H1 (cell line): Measurements from ENCODE around the gene C19orf47. TPM values are rescaled to one million over a fixed set of nuclear protein-coding genes. Genes with fewer than 3 reads are reported as not detected.

Experiments used
- CTCF ChIA-PET: fragments of 300-600 bp; sonication (Branson Sonifier 250); formaldehyde crosslinking; loops from one replicate; lab custom pipeline; 2021; ENCODE audit not compliant: partially characterized antibody; lab: Charles Lee
- POLR2A ChIA-PET: fragments of 300-600 bp; sonication (Branson Sonifier 250); formaldehyde crosslinking; loops from one replicate; lab custom pipeline; 2021; ENCODE audit warnings: inconsistent platforms; ENCODE audit not compliant: partially characterized antibody; lab: Charles Lee
- DNase-seq, 2 experiments: peaks; one replicate each; pipeline versions ENCODE4 v3.0.0 to v3.0.0-alpha.2; 2010 to 2022; ENCODE audit warnings: low spot score in 2 of 2, low read depth in 1 of 2, mixed read lengths in 1 of 2
- FAIRE-seq: peaks from 2 replicates; lab custom pipeline; 2011; peaks lifted over from hg19 to GRCh38; lab: Jason Lieb, UNC
- H2AFZ ChIP-seq: 2 replicates; pipeline ENCODE4 v1.8.1; 2012; ENCODE audit warnings: low read length, inconsistent platforms
- H2AK5ac ChIP-seq: 2 replicates; pipeline ENCODE4 v1.6.1; 2013; ENCODE audit warnings: low read depth, low read length
- H2BK120ac ChIP-seq: replicated peaks from 2 replicates; pipeline ENCODE3; 2013; ENCODE audit warnings: low read depth, low read length, inconsistent platforms
- H2BK12ac ChIP-seq: 2 replicates; pipeline ENCODE4 v1.6.1; 2013; ENCODE audit warnings: low read depth, low read length
- H2BK15ac ChIP-seq: 2 replicates; pipeline ENCODE4 v1.6.1; 2013; ENCODE audit warnings: low read length
- H2BK20ac ChIP-seq: 2 replicates; pipeline ENCODE4 v1.6.1; 2013; ENCODE audit warnings: low read length
- H2BK5ac ChIP-seq: 2 replicates; pipeline ENCODE4 v1.6.1; 2013; ENCODE audit warnings: low read depth, low read length
- H3K14ac ChIP-seq: 2 replicates; pipeline ENCODE4 v1.6.1; 2013; ENCODE audit warnings: inconsistent platforms; ENCODE audit not compliant: insufficient read length
- H3K18ac ChIP-seq: 2 replicates; pipeline ENCODE4 v1.6.1; 2013; ENCODE audit warnings: low read length; ENCODE audit errors: extremely low read depth
- H3K23ac ChIP-seq: 2 replicates; pipeline ENCODE4 v1.6.1; 2013; ENCODE audit warnings: inconsistent platforms; ENCODE audit not compliant: insufficient read length
- H3K23me2 ChIP-seq: 2 replicates; pipeline ENCODE4 v1.6.1; 2013; ENCODE audit warnings: low read depth, low read length
- H3K27ac ChIP-seq: 2 replicates; pipeline ENCODE4 v1.6.1; 2011; ENCODE audit warnings: low read depth, low read length, inconsistent platforms
- H3K27me3 ChIP-seq, 4 experiments: replicated peaks in 1 of 4; 1 replicate in 1 of 4; 2 replicates in 3 of 4; pipeline versions ENCODE4 v1.6.1 to v1.8.1; 2011 to 2013; ENCODE audit warnings: low read length in 3 of 4, mild to moderate bottlenecking in 3 of 4, inconsistent platforms in 2 of 4, mixed read lengths in 2 of 4, moderate library complexity in 1 of 4; ENCODE audit not compliant: control insufficient read depth in 3 of 4, insufficient read depth in 3 of 4; ENCODE audit errors: extremely low read depth in 1 of 4
- H3K36me3 ChIP-seq, 4 experiments: 2 replicates each; pipeline versions ENCODE4 v1.6.1 to v1.8.1; 2011 to 2013; ENCODE audit warnings: mild to moderate bottlenecking in 4 of 4, low read length in 3 of 4, moderate library complexity in 2 of 4, control low read depth in 1 of 4, inconsistent platforms in 1 of 4; ENCODE audit not compliant: insufficient read depth in 4 of 4, control insufficient read depth in 2 of 4
- H3K4ac ChIP-seq: replicated peaks from 2 replicates; pipeline ENCODE3; 2013; ENCODE audit warnings: low read length, low read depth, mixed read lengths, inconsistent platforms; ENCODE audit not compliant: insufficient read length
- H3K4me1 ChIP-seq, 4 experiments: replicated peaks in 1 of 4; 1 replicate in 1 of 4; 2 replicates in 3 of 4; pipeline versions ENCODE4 v1.6.1 to v1.8.1; 2011 to 2013; ENCODE audit warnings: low read length in 3 of 4, inconsistent platforms in 2 of 4, mixed read lengths in 1 of 4; ENCODE audit not compliant: insufficient read depth in 4 of 4, control insufficient read depth in 3 of 4
- H3K4me2 ChIP-seq, 2 experiments: 2 replicates each; pipeline versions ENCODE4 v1.6.1 to v1.8.1; 2011 to 2013; ENCODE audit warnings: low read depth in 2 of 2, low read length in 2 of 2, control low read depth in 1 of 2, inconsistent platforms in 1 of 2, mild to moderate bottlenecking in 1 of 2; ENCODE audit not compliant: insufficient read depth in 1 of 2
- H3K4me3 ChIP-seq, 4 experiments: fragments of 200-600, 300-600 bp in 1 of 4; sonication (generic), shearing (Covaris generic), sonication (Bioruptor Twin) in 1 of 4; 2 replicates each; pipeline versions ENCODE4 v1.5.1 to v1.8.1; 2011 to 2016; ENCODE audit warnings: low read length in 4 of 4, low read depth in 3 of 4, control low read depth in 2 of 4, inconsistent platforms in 2 of 4, mild to moderate bottlenecking in 2 of 4, mixed read lengths in 1 of 4, moderate library complexity in 1 of 4; ENCODE audit not compliant: insufficient read depth in 2 of 4; ENCODE audit errors: extremely low read depth in 1 of 4
- H3K56ac ChIP-seq: replicated peaks from 2 replicates; pipeline ENCODE3; 2013; ENCODE audit warnings: low read depth, mild to moderate bottlenecking, mixed read lengths, low read length, inconsistent platforms; ENCODE audit not compliant: insufficient read length
- H3K79me1 ChIP-seq: 2 replicates; pipeline ENCODE4 v1.6.1; 2013; ENCODE audit warnings: low read depth, low read length, control low read depth
- H3K79me2 ChIP-seq, 2 experiments: 2 replicates each; pipeline versions ENCODE4 v1.6.1 to v1.8.1; 2012 to 2013; ENCODE audit warnings: low read length in 2 of 2, mild to moderate bottlenecking in 2 of 2, inconsistent platforms in 1 of 2; ENCODE audit not compliant: insufficient read depth in 2 of 2, control insufficient read depth in 1 of 2
- H3K9ac ChIP-seq, 4 experiments: replicated peaks in 1 of 4; 1 replicate in 1 of 4; 2 replicates in 3 of 4; pipeline versions ENCODE4 v1.6.1 to v1.8.1; 2011 to 2013; ENCODE audit warnings: low read depth in 3 of 4, low read length in 3 of 4, control low read depth in 2 of 4, mild to moderate bottlenecking in 2 of 4, moderate library complexity in 2 of 4, inconsistent platforms in 1 of 4; ENCODE audit errors: extremely low read depth in 1 of 4
- H3K9me3 ChIP-seq, 2 experiments: 2 replicates each; pipeline versions ENCODE4 v1.6.1 to v1.8.1; 2012 to 2013; ENCODE audit warnings: mild to moderate bottlenecking in 2 of 2, moderate library complexity in 2 of 2, control low read depth in 1 of 2, inconsistent platforms in 1 of 2, low read depth in 1 of 2, low read length in 1 of 2, mixed read lengths in 1 of 2; ENCODE audit not compliant: insufficient read depth in 2 of 2
- H4K20me1 ChIP-seq, 2 experiments: replicated peaks in 1 of 2; 2 replicates each; pipeline versions ENCODE3 to v1.8.1; 2011 to 2013; ENCODE audit warnings: inconsistent platforms in 2 of 2, low read length in 2 of 2, mild to moderate bottlenecking in 1 of 2; ENCODE audit not compliant: insufficient read depth in 2 of 2, control insufficient read depth in 1 of 2
- H4K5ac ChIP-seq: 2 replicates; pipeline ENCODE4 v1.6.1; 2013; ENCODE audit warnings: low read length, low read depth, mixed read lengths, inconsistent platforms; ENCODE audit not compliant: insufficient read length
- H4K8ac ChIP-seq: 2 replicates; pipeline ENCODE4 v1.8.0; 2013; ENCODE audit warnings: mild to moderate bottlenecking, moderate library complexity, low read length, inconsistent platforms; ENCODE audit not compliant: insufficient read depth; ENCODE audit errors: extremely low read depth
- H4K91ac ChIP-seq: replicated peaks from 2 replicates; pipeline ENCODE3; 2013; ENCODE audit warnings: low read length, mixed read lengths, inconsistent platforms; ENCODE audit not compliant: insufficient read length
- JUN ChIP-seq: IDR thresholded peaks from 2 replicates; pipeline ENCODE4 v1.6.1; 2011; ENCODE audit warnings: low read depth, mild to moderate bottlenecking, improper control_type of control experiment, low read length
- JUND ChIP-seq: IDR thresholded peaks from 2 replicates; pipeline ENCODE4 v1.6.1; 2011; ENCODE audit warnings: mild to moderate bottlenecking, improper control_type of control experiment, low read length
- MAFK ChIP-seq: IDR thresholded peaks from 2 replicates; pipeline ENCODE4 v1.6.1; 2012; ENCODE audit warnings: low read depth, mild to moderate bottlenecking, improper control_type of control experiment, low read length
- SAP30 ChIP-seq: fragments of 300-600 bp; sonication (generic); IDR thresholded peaks from 2 replicates; pipeline ENCODE4 v1.7.1; 2012; ENCODE audit warnings: low read length, moderate library complexity, mild to moderate bottlenecking, inconsistent platforms; ENCODE audit not compliant: insufficient read depth, insufficient replicate concordance
- SIX5 ChIP-seq: IDR thresholded peaks from 2 replicates; pipeline ENCODE4 v1.6.1; 2011; ENCODE audit warnings: mild to moderate bottlenecking, low read depth, low read length
- TAF1 ChIP-seq: IDR thresholded peaks from 2 replicates; pipeline ENCODE4 v1.6.1; 2011; ENCODE audit warnings: mild to moderate bottlenecking, low read depth, low read length
- WGBS, 2 experiments: shearing (Covaris generic) in 1 of 2; methylation state at CpG; one replicate each; pipeline versions ENCODE4 v1.1.6 to v1.1.7; 2013 to 2015; ENCODE audit warnings: low lambda C conversion rate in 2 of 2, mixed read lengths in 2 of 2, inconsistent platforms in 1 of 2, low coverage in 1 of 2, missing lambda C conversion rate in 1 of 2; ENCODE audit not compliant: insufficient replicate concordance in 2 of 2, insufficient coverage in 1 of 2, insufficient read length in 1 of 2; ENCODE audit errors: extremely low coverage in 1 of 2, missing lambda C conversion rate in 1 of 2; 5-methylcytosine and 5-hydroxymethylcytosine counted together
- polyA plus RNA-seq, 7 experiments: library from polyadenylated mRNA; depleted of rRNA in 3 of 7; stranded (reverse) in 5 of 7; unstranded in 2 of 7; fragments of >200 nt in 5 of 7; fragments of 200-250 nt in 2 of 7; gene quantifications; 1 replicate in 5 of 7; 2 replicates in 1 of 7; 4 replicates in 1 of 7; pipeline versions ENCODE4 v1.2.1 to v1.2.3, GENCODE V29; 2011 to 2013; ENCODE audit warnings: missing spikeins in 2 of 7, mixed read lengths in 2 of 7
- total RNA-seq: library from RNA; stranded (reverse); fragmentation: NEBNext Ultra II Directional; extraction: Animal tissue kit (Norgen Biotek cat#: 25700); gene quantifications from 2 replicates; pipeline ENCODE4 v1.2.1, GENCODE V29; 2021

The C19orf47 gene
- total and polyA plus RNA-seq, 2 of the 8 experiments (the other 6 are each of a cell fraction or from before 2014, with no cell fraction given) = 17.8 to 27.3 TPM

DNA sequence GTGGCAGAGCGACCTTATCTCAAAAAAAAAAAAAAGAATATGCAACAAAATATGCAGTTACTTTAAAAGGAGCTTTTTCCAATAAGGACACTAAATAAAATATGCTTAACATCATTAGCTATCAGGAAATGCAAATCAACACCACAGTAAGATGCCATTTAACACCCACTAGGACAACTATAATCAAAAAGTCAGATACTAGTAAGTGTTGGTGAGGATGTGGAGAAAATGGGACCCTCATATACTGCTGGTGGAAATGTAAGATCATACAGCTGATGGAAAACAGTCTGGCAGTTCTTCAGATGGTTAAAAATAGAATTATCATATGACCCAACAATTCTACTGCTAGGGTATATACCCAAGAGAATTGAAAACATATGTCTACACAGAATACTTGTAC, 38.5 kb downstream of the C19orf47 start:
- H3K23me2 ChIP-seq = no peaks in the 10 kb centered on the region
- FAIRE-seq = no peak
- no peaks in the 10 kb centered on the region for H3K79me1 ChIP-seq
- no peak overlapping the region for H3K18ac ChIP-seq
- no peak overlapping the region for H4K5ac ChIP-seq
- H3K9me3 ChIP-seq = no peaks in the 10 kb centered on the region
- H2BK120ac ChIP-seq = no peak overlapping the region
- WGBS, 2 experiments = 89% methylated on average over 1 of the region's 1 CpG; no CpG with 5 or more reads in 1 of the 2 experiments
- no peak for DNase-seq
- H2BK15ac ChIP-seq = no peak overlapping the region
- no peak overlapping the region for H3K27ac ChIP-seq
- no peaks in the 10 kb centered on the region for H3K36me3 ChIP-seq
- no peak overlapping the region for H2AK5ac ChIP-seq
- no peaks in the 10 kb centered on the region for H3K79me2 ChIP-seq
- no peaks in the 10 kb centered on the region for H3K27me3 ChIP-seq
- H4K91ac ChIP-seq = no peak overlapping the region
- POLR2A ChIA-PET = interaction anchor here (0.6 kb wide), 2 partner anchors 26 to 430 kb away, joined by 3 to 4 read pairs; no protein-coding TSS in a partner anchor
- no peaks in the 10 kb centered on the region for H3K4me1 ChIP-seq
- H4K8ac ChIP-seq = no peak overlapping the region
- no peak overlapping the region for H3K4me3 ChIP-seq
- H3K4ac ChIP-seq = no peak overlapping the region
- no peak overlapping the region for H2BK12ac ChIP-seq
- no peak overlapping the region for H2BK20ac ChIP-seq
- H3K23ac ChIP-seq = no peak overlapping the region
- H4K20me1 ChIP-seq = no peaks in the 10 kb centered on the region
- no peak overlapping the region for H3K56ac ChIP-seq
- no peak overlapping the region for H3K4me2 ChIP-seq
- no peak overlapping the region for H3K14ac ChIP-seq
- no peak overlapping the region for H3K9ac ChIP-seq
- no peak overlapping the region for H2BK5ac ChIP-seq
- CTCF ChIA-PET = no interaction called here
- no peak overlapping the region for H2AFZ ChIP-seq
- TF ChIP-seq MAFK (no peak), JUND (no peak), JUN (no peak), SIX5 (no peak), SAP30 (no peak), TAF1 (no peak)
